IPS-15b (cell line): Measurements from ENCODE around the gene CPNE6.
"Not testable (repeated sequence)": the region's sequence is repeated elsewhere in the genome, so short reads cannot be mapped to it uniquely, and the experiment has no call there.

ENCODE experiments used
- H3K27me3 ChIP-seq: one replicate; pipeline ENCODE4 v1.6.1; 2013; ENCODE audit warnings: low read length; ENCODE audit not compliant: control insufficient read depth, insufficient read depth
- H3K36me3 ChIP-seq: one replicate; pipeline ENCODE4 v1.6.1; 2013; ENCODE audit warnings: low read length; ENCODE audit not compliant: control insufficient read depth, insufficient read depth
- H3K4me1 ChIP-seq: one replicate; pipeline ENCODE4 v1.6.1; 2013; ENCODE audit warnings: mild to moderate bottlenecking, low read length; ENCODE audit not compliant: control insufficient read depth, insufficient read depth
- H3K4me3 ChIP-seq: one replicate; pipeline ENCODE4 v1.5.1; 2013; ENCODE audit warnings: low read depth, low read length
- H3K9ac ChIP-seq: one replicate; pipeline ENCODE4 v1.6.1; 2013; ENCODE audit warnings: low read depth, mild to moderate bottlenecking, low read length
- H3K9me3 ChIP-seq: one replicate; pipeline ENCODE4 v1.6.1; 2013; ENCODE audit warnings: mild to moderate bottlenecking, low read length; ENCODE audit not compliant: control insufficient read depth, insufficient read depth

Gene CPNE6

DNA sequence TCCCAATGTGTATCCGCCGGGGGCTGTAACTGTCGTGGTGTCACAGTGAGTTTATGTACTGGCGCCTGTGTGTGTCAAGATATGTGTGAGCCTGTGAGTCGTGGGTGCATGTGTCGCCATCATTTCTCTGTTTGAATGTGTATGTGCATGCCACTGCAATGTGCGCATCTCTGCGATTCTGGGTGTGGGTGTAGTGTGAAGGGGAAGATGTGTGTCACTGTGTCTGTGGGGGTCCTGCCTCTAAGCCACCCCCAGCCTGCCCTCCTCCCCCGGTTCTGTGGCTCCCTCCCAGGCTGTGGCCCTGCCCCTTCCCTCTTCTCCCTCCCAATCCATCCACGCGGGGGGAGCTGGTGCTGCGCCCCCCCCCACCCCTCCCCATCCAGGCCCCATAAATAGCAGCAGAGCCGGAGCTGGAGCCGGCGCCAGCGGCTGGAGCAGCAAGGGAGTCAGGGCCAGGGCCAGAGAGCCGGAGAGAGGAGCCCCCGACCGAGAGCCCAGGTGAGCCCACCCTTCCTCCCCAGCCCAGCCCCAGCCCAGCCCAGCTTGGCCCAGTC lies at the start of gene CPNE6:
Gene CPNE6 (plus strand): TSS at position 419 of the 554 bp plus-strand sequence. CDS start 1,375 bp downstream, outside the sequence.
- no peaks in the 10 kb centered on the region for H3K9me3 ChIP-seq
- no peak within 1 kb of the TSS for H3K9ac ChIP-seq
- H3K36me3 ChIP-seq: peaks cover 2% of the 10 kb centered on the region
- no peak within 1 kb of the TSS for H3K4me3 ChIP-seq
- H3K27me3 ChIP-seq: no peaks in the 10 kb centered on the region
- no peaks in the 10 kb centered on the region for H3K4me1 ChIP-seq

DNA sequence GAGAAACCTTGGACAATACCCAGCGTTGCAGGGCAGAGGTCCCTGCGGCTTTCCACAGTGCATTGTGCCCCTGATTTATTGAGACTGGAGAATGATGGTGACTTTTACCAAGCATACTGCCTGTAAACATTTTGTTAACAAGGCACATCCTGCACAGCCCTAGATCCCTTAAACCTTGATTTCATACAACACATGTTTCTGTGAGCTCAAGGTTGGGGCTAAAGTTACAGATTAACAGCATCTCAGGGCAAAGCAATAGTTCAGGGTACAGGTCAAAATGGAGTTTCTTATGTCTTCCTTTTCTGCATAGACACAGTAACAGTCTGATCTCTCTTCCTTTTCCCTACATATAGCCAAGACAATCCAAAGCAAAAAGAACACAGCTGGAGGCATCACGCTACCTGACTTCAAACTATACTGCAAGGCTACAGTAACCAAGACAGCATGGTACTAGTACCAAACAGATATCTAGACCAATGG lies 46.4 kb upstream of the CPNE6 start:
- not testable (repeated sequence) for H3K9me3 ChIP-seq, H3K36me3 ChIP-seq, H3K4me1 ChIP-seq, H3K9ac ChIP-seq, H3K4me3 ChIP-seq, H3K27me3 ChIP-seq

GRCh38 chr14:24029687-24030086 lies 41.7 kb upstream of the CPNE6 start:
- H3K36me3 ChIP-seq, H3K27me3 ChIP-seq, H3K9ac ChIP-seq, H3K4me1 ChIP-seq, H3K4me3 ChIP-seq, H3K9me3 ChIP-seq: not testable (repeated sequence)

GRCh38 chr14:24031331-24031730 lies 40.0 kb upstream of the CPNE6 start:
- not testable (repeated sequence) for H3K36me3 ChIP-seq, H3K9ac ChIP-seq, H3K9me3 ChIP-seq, H3K4me1 ChIP-seq, H3K27me3 ChIP-seq, H3K4me3 ChIP-seq

- H3K9me3 ChIP-seq: no peaks in the 10 kb centered on the region
- no peak overlapping the region for H3K4me3 ChIP-seq
- H3K36me3 ChIP-seq: no peaks in the 10 kb centered on the region
- no peaks in the 10 kb centered on the region for H3K27me3 ChIP-seq
- peaks cover 2% of the 10 kb centered on the region for H3K4me1 ChIP-seq
- no peak overlapping the region for H3K9ac ChIP-seq
These were observed 38.5 kb upstream of the CPNE6 start for GRCh38 chr14:24032727-24033418.

GRCh38 chr14:24035769-24036168 lies 35.6 kb upstream of the CPNE6 start:
- H3K4me3 ChIP-seq: peak overlapping the region; percentile 70
- not testable (repeated sequence) for H3K4me1 ChIP-seq, H3K27me3 ChIP-seq, H3K36me3 ChIP-seq, H3K9me3 ChIP-seq, H3K9ac ChIP-seq

GRCh38 chr14:24036169-24036962 lies 35.0 kb upstream of the CPNE6 start:
- Histone ChIP-seq H3K36me3 (no peaks in the 10 kb centered on the region), H3K4me3 (peak overlapping the region; percentile 70), H3K9ac (peak overlapping the region; percentile 70), H3K4me1 (peaks cover 2% of the 10 kb centered on the region), H3K27me3 (peaks cover 2% of the 10 kb centered on the region), H3K9me3 (no peaks in the 10 kb centered on the region)

DNA sequence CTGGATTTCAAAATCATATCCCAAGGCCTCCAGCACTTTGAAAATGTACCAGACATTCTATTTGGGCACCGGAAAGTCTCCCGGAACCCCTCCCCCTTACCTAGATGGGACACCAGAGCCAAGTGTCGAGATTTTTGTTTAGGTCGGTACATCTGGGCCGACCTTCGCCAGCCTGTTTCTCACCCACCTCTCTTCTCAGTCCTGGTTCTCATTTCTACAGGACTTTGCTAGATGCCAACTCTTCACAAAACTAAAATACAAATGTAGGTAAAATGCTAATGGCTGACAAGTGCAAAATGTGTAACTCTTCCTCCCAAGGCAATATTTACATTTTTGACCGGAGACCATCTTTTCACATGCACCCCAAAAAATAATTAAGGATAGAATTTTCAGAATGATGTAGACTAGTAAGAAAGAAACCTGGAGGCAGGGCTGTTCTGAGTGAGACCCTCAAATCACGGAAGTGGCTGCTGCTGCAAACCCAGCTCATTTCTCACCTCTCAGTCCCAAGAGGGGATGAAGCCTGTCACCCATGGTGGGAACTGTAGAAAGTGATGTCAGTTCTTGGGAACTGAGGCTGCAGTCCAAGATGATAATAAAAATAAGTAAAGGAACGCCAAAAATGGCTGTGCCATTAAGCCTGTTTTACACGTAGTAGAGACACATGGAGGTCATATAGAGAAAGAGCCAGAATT lies 34.3 kb upstream of the CPNE6 start:
- not testable (repeated sequence) for H3K27me3 ChIP-seq, H3K9me3 ChIP-seq, H3K36me3 ChIP-seq, H3K4me1 ChIP-seq
- Histone ChIP-seq H3K4me3 (peak overlapping the region; percentile 70), H3K9ac (peak overlapping the region; percentile 70)

GRCh38 chr14:24037658-24038037 lies 33.7 kb upstream of the CPNE6 start:
- Histone ChIP-seq H3K36me3 (no peaks in the 10 kb centered on the region), H3K9me3 (no peaks in the 10 kb centered on the region), H3K4me1 (peaks cover 2% of the 10 kb centered on the region), H3K27me3 (peaks cover 2% of the 10 kb centered on the region), H3K9ac (no peak overlapping the region), H3K4me3 (no peak overlapping the region)

DNA sequence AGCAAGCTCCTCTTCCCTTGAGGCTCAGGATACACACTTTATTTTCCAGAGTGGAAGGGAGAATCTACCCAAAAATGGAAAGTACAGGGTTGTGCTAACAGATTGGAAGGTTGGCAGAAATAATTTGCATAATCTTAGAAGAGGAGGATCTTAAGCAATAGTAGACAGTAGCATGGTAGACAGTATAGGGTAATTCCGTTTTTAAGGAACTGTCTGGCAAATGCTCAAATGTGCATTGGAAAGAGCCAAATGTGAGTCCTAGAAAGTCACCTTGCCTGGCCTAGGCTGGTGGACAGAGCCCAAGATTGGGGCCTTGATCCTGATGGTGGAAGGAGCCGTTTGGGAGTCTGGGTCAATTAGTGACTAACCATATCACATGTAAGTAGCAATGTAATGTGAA lies 32.7 kb upstream of the CPNE6 start:
- Histone ChIP-seq H3K4me1 (peaks cover 2% of the 10 kb centered on the region), H3K9ac (no peak overlapping the region), H3K36me3 (no peaks in the 10 kb centered on the region), H3K9me3 (no peaks in the 10 kb centered on the region), H3K4me3 (no peak overlapping the region), H3K27me3 (peaks cover 2% of the 10 kb centered on the region)

DNA sequence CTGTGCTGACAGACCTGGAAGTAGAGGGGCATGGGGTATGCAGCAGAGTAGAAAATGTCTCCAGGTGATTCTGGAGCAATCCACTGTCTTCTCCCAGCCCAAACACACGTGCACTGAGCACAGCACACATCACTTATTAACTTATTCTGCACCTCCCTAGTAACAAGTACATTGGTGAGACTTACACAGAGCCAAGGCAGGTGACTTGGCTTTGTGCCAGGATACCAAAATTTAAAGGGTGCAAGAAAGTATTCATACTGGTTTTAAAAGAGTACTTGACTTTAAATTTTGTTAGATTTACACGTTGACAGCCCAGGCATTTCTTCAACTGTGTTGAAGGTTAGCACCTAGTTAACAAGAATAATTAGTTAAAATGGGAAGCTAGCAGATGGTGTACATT lies 30.7 kb upstream of the CPNE6 start:
- H3K4me1 ChIP-seq: no peaks in the 10 kb centered on the region
- peaks cover 2% of the 10 kb centered on the region for H3K27me3 ChIP-seq
- no peak overlapping the region for H3K4me3 ChIP-seq
- H3K9ac ChIP-seq: no peak overlapping the region
- H3K36me3 ChIP-seq: no peaks in the 10 kb centered on the region
- H3K9me3 ChIP-seq: no peaks in the 10 kb centered on the region
